ENCODE data around the gene PGA4.

PGA4 gene

GRCh38 chr11:61274084-61274483 is 51.9 kb downstream of the PGA4 start:
- TF ChIP-seq CTCF (conservative IDR thresholded peaks at IDR 0.05; ENCODE audit: low read depth, low read length), result no peak
- no peak for DNase-seq (ENCODE audit: low read depth)
- H3K4me3 ChIP-seq (ENCODE audit: low read length), result no peak overlapping the region

GRCh38 chr11:61275191-61275590 is 53.0 kb downstream of the PGA4 start:
- TF ChIP-seq CTCF (conservative IDR thresholded peaks at IDR 0.05; ENCODE audit: low read depth, low read length), result no peak
- DNase-seq (ENCODE audit: low read depth), result no peak
- no peak overlapping the region for H3K4me3 ChIP-seq (ENCODE audit: low read length)

GRCh38 chr11:61277186-61278000 is 55.2 kb downstream of the PGA4 start:
- no peak for TF ChIP-seq CTCF (conservative IDR thresholded peaks at IDR 0.05; ENCODE audit: low read depth, low read length)
- no peak for DNase-seq (ENCODE audit: low read depth)
- no peak overlapping the region for H3K4me3 ChIP-seq (ENCODE audit: low read length)

GRCh38 chr11:61278001-61278470 is 55.9 kb downstream of the PGA4 start:
- no peak overlapping the region for H3K4me3 ChIP-seq (ENCODE audit: low read length)
- no peak for DNase-seq (ENCODE audit: low read depth)
- no peak for TF ChIP-seq CTCF (conservative IDR thresholded peaks at IDR 0.05; ENCODE audit: low read depth, low read length)

GRCh38 chr11:61279934-61280659 is 58.0 kb downstream of the PGA4 start:
- no peak for TF ChIP-seq CTCF (conservative IDR thresholded peaks at IDR 0.05; ENCODE audit: low read depth, low read length)
- DNase-seq (ENCODE audit: low read depth), result no peak
- no peak overlapping the region for H3K4me3 ChIP-seq (ENCODE audit: low read length)

GRCh38 chr11:61280883-61281580 is 58.9 kb downstream of the PGA4 start:
- H3K4me3 ChIP-seq (ENCODE audit: low read length), result no peak overlapping the region
- TF ChIP-seq CTCF (conservative IDR thresholded peaks at IDR 0.05; ENCODE audit: low read depth, low read length), result no peak
- DNase-seq (ENCODE audit: low read depth), result no peak
